ENCODE results near the gene ASAP2.

ASAP2 gene

GRCh38 chr2:9297156-9297555 is 90.5 kb downstream of the ASAP2 start:
- Histone ChIP-seq H3K4me1 (ENCODE audit: insufficient read depth, low read length) (no peaks in the 10 kb centered on the region; the same call in 1 of the 2 replicates), H3K36me3 (ENCODE audit: insufficient read depth, low read depth, low read length) (no peaks in the 10 kb centered on the region), H3K27me3 (ENCODE audit: insufficient read depth, low read length) (no peaks in the 10 kb centered on the region), H3K9me3 (ENCODE audit: insufficient read depth, low read depth, low read length) (no peaks in the 10 kb centered on the region), H3K9ac (ENCODE audit: low read depth, low read length) (no peak overlapping the region), H3K4me3 (ENCODE audit: low read length) (no peak overlapping the region), H3K27ac (ENCODE audit: low read length) (no peak overlapping the region)

- no peak overlapping the region for H3K9ac ChIP-seq (ENCODE audit: low read depth, low read length)
- H3K27me3 ChIP-seq (ENCODE audit: insufficient read depth, low read length) = no peaks in the 10 kb centered on the region
- no peaks in the 10 kb centered on the region for H3K9me3 ChIP-seq (ENCODE audit: insufficient read depth, low read depth, low read length)
- no peak overlapping the region for H3K27ac ChIP-seq (ENCODE audit: low read length)
- no peaks in the 10 kb centered on the region; the same call in 1 of the 2 replicates for H3K4me1 ChIP-seq (ENCODE audit: insufficient read depth, low read length)
- no peaks in the 10 kb centered on the region for H3K36me3 ChIP-seq (ENCODE audit: insufficient read depth, low read depth, low read length)
- H3K4me3 ChIP-seq (ENCODE audit: low read length) = no peak overlapping the region
These were observed 91.2 kb downstream of the ASAP2 start for GRCh38 chr2:9297807-9298206.

GRCh38 chr2:9298583-9298982 is 92.0 kb downstream of the ASAP2 start:
- Histone ChIP-seq H3K27me3 (ENCODE audit: insufficient read depth, low read length) (no peaks in the 10 kb centered on the region), H3K9me3 (ENCODE audit: insufficient read depth, low read depth, low read length) (no peaks in the 10 kb centered on the region), H3K4me1 (ENCODE audit: insufficient read depth, low read length) (no peaks in the 10 kb centered on the region; the same call in 1 of the 2 replicates), H3K9ac (ENCODE audit: low read depth, low read length) (no peak overlapping the region), H3K27ac (ENCODE audit: low read length) (no peak overlapping the region), H3K36me3 (ENCODE audit: insufficient read depth, low read depth, low read length) (no peaks in the 10 kb centered on the region), H3K4me3 (ENCODE audit: low read length) (no peak overlapping the region)

DNA sequence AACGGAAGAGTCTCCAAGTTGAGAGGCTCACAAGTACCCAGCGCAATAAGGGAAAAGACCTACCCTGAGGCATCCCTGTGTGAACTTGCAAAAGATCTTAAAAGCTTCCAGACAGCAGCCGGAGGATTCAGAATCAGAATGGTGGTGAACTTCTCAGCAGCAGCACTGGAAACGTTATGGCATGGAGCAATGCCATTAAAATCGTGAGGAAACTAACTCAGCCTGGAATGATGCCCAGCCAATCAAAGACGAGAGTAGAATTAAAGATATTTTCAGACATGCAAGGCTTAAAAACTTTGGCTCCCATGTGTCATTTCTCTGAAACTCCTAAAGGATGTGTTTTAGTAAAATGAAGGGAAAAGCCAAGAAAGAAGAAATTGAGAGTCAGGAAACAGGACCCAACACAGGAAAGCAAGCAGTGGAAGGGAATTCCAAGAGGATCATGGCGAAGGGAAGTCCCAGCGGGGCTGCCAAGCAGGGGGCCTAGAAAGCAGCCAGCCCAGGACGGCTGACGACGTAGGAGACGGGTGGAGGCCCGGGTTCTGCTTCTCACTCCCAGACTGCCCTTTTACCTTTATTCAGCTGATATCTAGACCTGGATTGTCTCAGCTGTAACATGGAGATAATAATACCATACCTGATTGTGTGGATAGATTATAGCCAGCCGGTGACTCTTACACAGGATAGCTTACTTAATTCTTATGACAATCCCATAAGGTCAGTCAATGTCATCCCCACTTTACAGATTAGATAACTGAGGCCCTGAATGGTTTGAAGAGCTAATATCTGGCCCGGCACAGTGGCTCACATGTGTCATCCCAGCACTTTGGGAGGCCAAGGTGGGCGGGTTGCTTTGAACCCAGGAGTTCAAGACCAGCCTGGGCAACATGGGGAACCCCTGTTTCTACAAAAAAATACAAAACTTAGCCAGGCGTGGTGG is 92.8 kb downstream of the ASAP2 start:
- H3K9me3 ChIP-seq (ENCODE audit: insufficient read depth, low read depth, low read length) = no peaks in the 10 kb centered on the region
- H3K27ac ChIP-seq (ENCODE audit: low read length) = no peak overlapping the region
- no peaks in the 10 kb centered on the region for H3K36me3 ChIP-seq (ENCODE audit: insufficient read depth, low read depth, low read length)
- no peak overlapping the region for H3K9ac ChIP-seq (ENCODE audit: low read depth, low read length)
- H3K4me3 ChIP-seq (ENCODE audit: low read length) = no peak overlapping the region
- H3K27me3 ChIP-seq (ENCODE audit: insufficient read depth, low read length) = no peaks in the 10 kb centered on the region
- H3K4me1 ChIP-seq (ENCODE audit: insufficient read depth, low read length) = no peaks in the 10 kb centered on the region; the same call in 1 of the 2 replicates

DNA sequence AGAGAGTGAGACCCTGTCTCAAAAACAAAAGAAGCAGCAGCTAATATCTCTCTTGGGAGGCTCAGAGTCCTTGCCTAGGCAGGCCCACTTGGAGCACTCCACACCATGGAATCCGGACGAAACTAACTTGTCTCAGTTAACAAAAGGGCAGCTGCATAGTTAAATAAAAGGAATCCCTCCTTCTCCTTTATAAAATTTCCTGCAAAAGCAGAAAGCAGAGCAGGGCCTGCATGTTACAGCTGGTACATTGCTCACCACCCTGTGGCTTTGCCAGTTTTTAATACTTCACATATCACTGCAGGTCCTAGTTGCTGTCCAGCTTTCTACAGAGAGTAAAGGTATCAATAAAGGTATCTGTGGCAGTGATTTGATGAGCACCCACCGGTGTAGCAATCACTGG is 93.6 kb downstream of the ASAP2 start:
- Histone ChIP-seq H3K27ac (ENCODE audit: low read length) (no peak overlapping the region), H3K4me1 (ENCODE audit: insufficient read depth, low read length) (no peaks in the 10 kb centered on the region; the same call in 1 of the 2 replicates), H3K9me3 (ENCODE audit: insufficient read depth, low read depth, low read length) (no peaks in the 10 kb centered on the region), H3K36me3 (ENCODE audit: insufficient read depth, low read depth, low read length) (no peaks in the 10 kb centered on the region), H3K27me3 (ENCODE audit: insufficient read depth, low read length) (no peaks in the 10 kb centered on the region), H3K4me3 (ENCODE audit: low read length) (no peak overlapping the region), H3K9ac (ENCODE audit: low read depth, low read length) (no peak overlapping the region)

DNA sequence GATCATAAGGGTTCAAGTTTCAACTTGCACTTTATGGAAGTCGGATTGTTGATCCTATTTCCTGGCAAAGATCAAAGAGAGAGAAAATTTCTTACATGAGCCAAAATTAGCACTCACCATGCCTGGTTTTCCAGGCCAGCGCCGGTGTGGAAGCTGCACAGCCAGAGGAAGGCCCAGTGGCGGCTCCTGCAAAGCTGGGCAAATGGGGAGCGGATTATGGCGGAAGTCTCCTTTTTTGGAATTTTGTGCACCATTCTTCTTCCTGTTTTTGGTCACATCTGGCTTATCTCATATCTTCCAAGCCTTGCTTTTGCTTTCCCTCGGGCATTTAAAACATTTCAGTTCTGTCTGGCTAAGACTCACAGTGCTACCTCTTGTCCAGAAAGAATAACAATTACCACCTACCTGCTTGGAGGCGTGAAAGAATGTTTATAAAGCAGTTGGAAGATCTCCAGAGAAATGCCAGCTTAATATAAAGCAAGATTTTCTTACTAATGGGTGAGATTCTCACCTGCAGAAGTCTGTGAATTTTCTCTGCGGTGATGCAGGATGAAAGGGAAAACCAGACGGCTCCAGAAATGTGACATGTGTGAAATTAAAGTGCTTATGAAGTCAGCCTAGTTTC is 94.3 kb downstream of the ASAP2 start:
- Histone ChIP-seq H3K9me3 (ENCODE audit: insufficient read depth, low read depth, low read length) (no peaks in the 10 kb centered on the region), H3K4me3 (ENCODE audit: low read length) (no peak overlapping the region), H3K27me3 (ENCODE audit: insufficient read depth, low read length) (no peaks in the 10 kb centered on the region), H3K27ac (ENCODE audit: low read length) (no peak overlapping the region), H3K36me3 (ENCODE audit: insufficient read depth, low read depth, low read length) (no peaks in the 10 kb centered on the region), H3K4me1 (ENCODE audit: insufficient read depth, low read length) (no peaks in the 10 kb centered on the region; the same call in 1 of the 2 replicates), H3K9ac (ENCODE audit: low read depth, low read length) (no peak overlapping the region)

GRCh38 chr2:9302755-9303154 is 96.1 kb downstream of the ASAP2 start:
- Histone ChIP-seq H3K36me3 (ENCODE audit: insufficient read depth, low read depth, low read length) (no peaks in the 10 kb centered on the region), H3K9me3 (ENCODE audit: insufficient read depth, low read depth, low read length) (no peaks in the 10 kb centered on the region), H3K4me1 (ENCODE audit: insufficient read depth, low read length) (no peaks in the 10 kb centered on the region; the same call in 1 of the 2 replicates), H3K27ac (ENCODE audit: low read length) (no peak overlapping the region), H3K4me3 (ENCODE audit: low read length) (no peak overlapping the region), H3K27me3 (ENCODE audit: insufficient read depth, low read length) (no peaks in the 10 kb centered on the region), H3K9ac (ENCODE audit: low read depth, low read length) (no peak overlapping the region)

DNA sequence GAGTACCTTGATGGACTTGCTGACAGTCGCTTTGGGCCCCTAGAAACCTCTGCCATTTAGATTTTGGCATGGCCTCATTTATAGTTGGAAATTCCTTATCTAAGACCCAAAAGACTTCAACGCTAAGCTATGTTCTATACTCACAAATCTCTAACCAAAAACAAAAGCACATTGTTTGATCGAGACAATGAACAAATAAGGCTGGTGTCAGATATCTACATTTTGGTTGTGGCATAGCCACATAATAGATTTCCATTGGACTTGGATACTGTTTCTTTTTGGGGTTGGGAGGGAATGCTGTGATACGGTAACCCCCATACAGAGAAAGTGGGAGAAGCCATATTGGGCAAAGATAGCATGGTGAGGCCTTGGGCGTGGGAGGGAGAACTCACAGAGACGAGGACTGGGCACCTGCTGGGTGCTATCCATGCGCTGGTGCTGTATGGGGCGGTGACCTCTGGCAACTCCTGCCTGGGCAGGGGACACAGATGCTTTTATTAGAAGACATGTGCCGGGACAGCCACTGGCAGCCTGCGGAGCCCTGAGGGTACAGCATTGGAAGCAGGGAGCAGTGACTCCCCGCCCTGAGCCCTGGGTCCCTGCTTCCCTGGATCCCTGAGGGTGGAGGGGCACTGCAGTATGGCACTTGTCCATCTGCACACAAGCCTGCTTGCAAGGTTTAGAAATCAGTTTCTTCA is 97.1 kb downstream of the ASAP2 start:
- Histone ChIP-seq H3K4me3 (ENCODE audit: low read length) (no peak overlapping the region), H3K9ac (ENCODE audit: low read depth, low read length) (no peak overlapping the region), H3K27ac (ENCODE audit: low read length) (no peak overlapping the region), H3K27me3 (ENCODE audit: insufficient read depth, low read length) (no peaks in the 10 kb centered on the region), H3K4me1 (ENCODE audit: insufficient read depth, low read length) (no peaks in the 10 kb centered on the region; the same call in 1 of the 2 replicates), H3K36me3 (ENCODE audit: insufficient read depth, low read depth, low read length) (no peaks in the 10 kb centered on the region), H3K9me3 (ENCODE audit: insufficient read depth, low read depth, low read length) (no peaks in the 10 kb centered on the region)

GRCh38 chr2:9306911-9307310 is 100.3 kb downstream of the ASAP2 start:
- Histone ChIP-seq H3K27ac (ENCODE audit: low read length) (no peak overlapping the region), H3K27me3 (ENCODE audit: insufficient read depth, low read length) (no peaks in the 10 kb centered on the region), H3K9me3 (ENCODE audit: insufficient read depth, low read depth, low read length) (no peaks in the 10 kb centered on the region), H3K4me3 (ENCODE audit: low read length) (no peak overlapping the region), H3K9ac (ENCODE audit: low read depth, low read length) (no peak overlapping the region), H3K36me3 (ENCODE audit: insufficient read depth, low read depth, low read length) (no peaks in the 10 kb centered on the region), H3K4me1 (ENCODE audit: insufficient read depth, low read length) (0 out of 2 replicates have a peak, but pooled peaks cover 6% of the 10 kb centered on the region)

DNA sequence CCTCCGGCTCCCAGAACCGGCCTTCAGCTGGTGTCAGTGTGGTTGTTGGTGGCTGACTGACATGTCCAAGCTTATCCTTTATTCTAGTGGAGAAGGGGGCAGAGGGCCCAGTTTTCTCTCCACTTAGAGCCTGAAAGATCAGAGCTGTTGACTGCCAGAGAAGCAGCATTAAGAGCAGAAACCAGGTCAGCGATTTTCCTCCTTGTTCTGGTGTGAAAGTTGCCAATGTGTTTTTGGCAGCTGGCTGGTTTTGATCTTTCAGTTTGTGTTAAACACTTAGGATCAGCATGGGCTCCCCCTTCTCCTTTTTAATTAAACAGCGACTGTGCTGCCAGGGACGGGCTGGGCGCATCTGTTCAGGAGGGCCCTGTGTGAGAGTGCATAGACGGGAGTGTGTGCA is 100.9 kb downstream of the ASAP2 start:
- Histone ChIP-seq H3K4me3 (ENCODE audit: low read length) (no peak overlapping the region), H3K27ac (ENCODE audit: low read length) (no peak overlapping the region), H3K9me3 (ENCODE audit: insufficient read depth, low read depth, low read length) (no peaks in the 10 kb centered on the region), H3K9ac (ENCODE audit: low read depth, low read length) (no peak overlapping the region), H3K27me3 (ENCODE audit: insufficient read depth, low read length) (no peaks in the 10 kb centered on the region), H3K4me1 (ENCODE audit: insufficient read depth, low read length) (0 out of 2 replicates have a peak, but pooled peaks cover 6% of the 10 kb centered on the region), H3K36me3 (ENCODE audit: insufficient read depth, low read depth, low read length) (no peaks in the 10 kb centered on the region)

DNA sequence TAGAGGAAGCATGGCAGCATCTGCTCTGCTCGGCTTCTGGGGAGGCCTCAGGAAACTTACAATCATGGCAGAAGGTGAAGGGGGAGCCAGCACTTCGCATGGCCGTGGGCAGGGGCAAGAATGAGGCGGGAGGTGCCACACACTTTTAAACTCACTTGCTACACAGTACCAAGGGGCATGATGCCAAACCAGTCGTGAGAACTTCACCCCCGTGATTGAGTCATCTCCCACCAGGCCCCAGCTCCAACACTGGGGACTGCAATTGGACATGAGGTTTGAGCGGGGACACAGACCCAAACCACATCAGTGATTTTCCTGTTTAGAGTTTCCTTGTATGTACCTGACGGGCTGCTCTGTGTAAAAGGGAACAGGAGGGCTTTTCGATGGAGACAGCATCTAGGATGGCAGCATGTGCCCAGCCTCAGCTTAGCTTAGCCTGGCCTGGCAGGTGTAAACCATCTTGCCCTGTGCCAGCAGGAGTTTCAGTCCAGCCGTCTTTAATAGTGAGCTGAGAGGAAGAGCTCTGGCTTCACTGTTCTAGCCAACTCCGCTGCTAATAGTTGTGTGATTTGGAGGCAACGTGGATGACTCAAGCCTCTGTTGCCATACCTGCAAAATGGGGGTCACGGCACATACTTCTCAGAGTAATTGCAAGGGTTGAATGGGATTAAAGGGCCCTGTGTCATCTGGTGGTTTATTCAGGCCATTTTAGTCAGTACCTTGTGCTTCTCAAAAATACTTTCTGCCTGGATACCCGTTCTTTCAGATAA is 101.8 kb downstream of the ASAP2 start:
- no peak overlapping the region for H3K4me3 ChIP-seq (ENCODE audit: low read length)
- H3K4me1 ChIP-seq (ENCODE audit: insufficient read depth, low read length) = 0 out of 2 replicates have a peak, but pooled peaks cover 6% of the 10 kb centered on the region
- no peaks in the 10 kb centered on the region for H3K27me3 ChIP-seq (ENCODE audit: insufficient read depth, low read length)
- no peaks in the 10 kb centered on the region for H3K9me3 ChIP-seq (ENCODE audit: insufficient read depth, low read depth, low read length)
- no peak overlapping the region for H3K9ac ChIP-seq (ENCODE audit: low read depth, low read length)
- no peak overlapping the region for H3K27ac ChIP-seq (ENCODE audit: low read length)
- no peaks in the 10 kb centered on the region for H3K36me3 ChIP-seq (ENCODE audit: insufficient read depth, low read depth, low read length)
